ENCODE results near the gene CALML5.

CALML5 gene

GRCh38 chr10:5499493-5500140, at the start of gene CALML5:
Gene CALML5, minus strand, starts transcription at chr10:5499570. Its CDS starts 132 bp downstream, at chr10:5499438.
- DNase-seq (ENCODE audit: low read depth), result no peak

- DNase-seq (ENCODE audit: low read depth), result no peak
These were observed 48.7 kb upstream of the CALML5 start for GRCh38 chr10:5547931-5548660.

DNA sequence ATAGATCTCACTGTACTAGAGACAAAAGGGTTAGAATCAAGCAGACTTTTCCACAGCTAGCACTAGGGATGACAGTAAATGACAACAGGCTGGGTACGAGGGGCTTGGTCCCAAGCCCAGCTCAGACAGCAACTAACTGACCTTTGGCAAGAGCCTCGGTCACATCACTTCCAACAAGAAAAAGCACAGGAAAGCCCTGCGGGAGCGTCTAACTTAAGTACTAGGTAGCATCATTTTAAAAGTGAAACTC, 48.2 kb upstream of the CALML5 start:
- DNase-seq (ENCODE audit: low read depth), result no peak

GRCh38 chr10:5546891-5547680, 47.7 kb upstream of the CALML5 start:
- DNase-seq (ENCODE audit: low read depth), result no peak

DNA sequence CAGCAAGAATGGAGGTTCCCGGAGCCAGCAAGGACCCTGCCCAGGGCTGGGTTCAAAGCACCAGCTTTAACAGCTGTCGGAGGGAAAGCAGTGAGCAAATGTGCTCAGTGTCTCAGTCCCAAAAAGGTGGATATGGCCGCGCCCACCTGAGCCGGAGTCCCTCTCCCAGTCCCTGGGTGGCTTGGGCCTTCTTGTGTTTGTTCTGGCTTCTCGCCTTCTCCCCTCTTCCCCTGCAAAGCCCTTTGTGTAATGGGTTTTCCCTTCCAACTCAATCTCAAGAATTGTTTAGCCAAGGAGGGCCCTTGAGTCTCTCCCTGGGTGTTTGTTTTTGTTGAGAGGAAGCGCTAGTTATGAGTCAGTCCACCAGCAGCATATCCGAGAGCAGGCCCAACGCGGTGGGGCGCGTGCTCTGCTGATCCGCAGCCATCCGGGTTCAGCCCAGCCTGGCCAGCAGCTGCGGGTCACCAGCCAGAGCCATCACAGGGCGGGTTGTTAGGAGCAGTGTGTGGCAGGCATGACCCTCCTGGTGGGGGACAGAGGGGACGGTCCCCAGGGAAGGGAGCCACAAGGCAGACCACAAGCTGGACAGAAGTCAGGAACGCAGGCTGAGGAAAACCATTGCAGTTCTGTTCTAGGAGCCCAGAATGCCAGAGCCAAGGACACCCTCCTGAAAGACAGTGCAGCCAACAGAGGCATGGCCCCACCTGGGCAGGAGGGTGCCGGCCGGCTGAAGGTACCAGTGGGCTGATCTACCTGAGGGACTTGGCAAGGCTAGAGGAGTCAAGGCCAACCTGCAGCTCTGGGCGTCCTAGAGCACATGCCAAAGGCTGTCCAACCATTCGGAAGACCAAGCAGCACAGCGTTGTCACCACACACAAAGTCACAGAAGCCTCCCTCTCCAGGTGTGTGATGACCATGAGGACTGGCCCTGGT, 46.7 kb upstream of the CALML5 start:
- DNase-seq (ENCODE audit: low read depth), result no peak

- DNase-seq (ENCODE audit: low read depth), result no peak
These were observed 46.0 kb upstream of the CALML5 start for GRCh38 chr10:5545426-5545777.

GRCh38 chr10:5545011-5545410, 45.6 kb upstream of the CALML5 start:
- no peak for DNase-seq (ENCODE audit: low read depth)

- no peak for DNase-seq (ENCODE audit: low read depth)
These were observed 44.9 kb upstream of the CALML5 start for GRCh38 chr10:5544216-5544805.

DNA sequence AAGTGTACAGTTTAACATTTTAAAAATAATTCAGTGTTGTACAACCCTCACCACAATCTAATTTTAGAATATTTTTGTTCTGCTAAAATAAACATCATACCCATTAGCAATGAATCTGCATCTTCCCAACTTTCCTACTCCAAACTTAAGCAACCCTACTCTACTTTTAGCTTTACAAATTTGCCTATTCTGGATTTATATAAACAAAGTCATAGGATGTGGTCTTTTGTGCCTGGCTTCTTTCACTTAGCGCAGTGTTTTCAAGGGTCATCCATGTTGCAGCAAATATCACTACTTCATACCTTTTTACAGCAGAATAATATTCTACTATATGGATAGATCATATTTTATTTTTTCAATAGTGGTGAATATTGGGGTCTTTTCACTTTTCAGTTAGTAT, 44.3 kb upstream of the CALML5 start:
- DNase-seq (ENCODE audit: low read depth), result no peak

- no peak for DNase-seq (ENCODE audit: low read depth)
These were observed 42.7 kb upstream of the CALML5 start for GRCh38 chr10:5542100-5542499.

GRCh38 chr10:5540891-5541290, 41.5 kb upstream of the CALML5 start:
- DNase-seq (ENCODE audit: low read depth), result no peak

- no peak for DNase-seq (ENCODE audit: low read depth)
These were observed 40.7 kb upstream of the CALML5 start for GRCh38 chr10:5540080-5540479.

- no peak for DNase-seq (ENCODE audit: low read depth)
These were observed 39.7 kb upstream of the CALML5 start for GRCh38 chr10:5538892-5539651.

GRCh38 chr10:5538446-5538845, 39.1 kb upstream of the CALML5 start:
- no peak for DNase-seq (ENCODE audit: low read depth)

DNA sequence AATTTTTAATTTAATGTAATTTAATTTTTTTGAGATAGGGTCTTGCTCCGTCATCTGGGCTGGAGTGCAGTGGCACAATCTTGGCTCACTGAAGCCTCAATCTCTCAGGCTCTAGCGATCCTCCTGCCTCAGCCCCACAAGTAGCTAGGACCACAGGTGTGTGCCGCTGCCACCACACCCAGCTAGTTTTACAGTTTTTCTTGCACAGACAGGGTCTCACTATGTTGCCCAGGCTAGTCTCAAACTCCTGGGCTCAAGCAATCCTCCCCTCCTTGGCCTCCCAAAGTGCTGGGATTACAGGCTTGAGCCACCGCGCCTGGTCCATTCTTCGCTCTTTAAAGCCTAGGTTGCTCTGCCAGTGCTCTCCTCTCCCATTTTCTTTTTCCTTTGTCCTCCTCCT, 38.3 kb upstream of the CALML5 start:
- DNase-seq (ENCODE audit: low read depth), result no peak

GRCh38 chr10:5536486-5537081, 37.2 kb upstream of the CALML5 start:
- no peak for DNase-seq (ENCODE audit: low read depth)

- DNase-seq (ENCODE audit: low read depth), result no peak
These were observed 35.8 kb upstream of the CALML5 start for GRCh38 chr10:5534880-5535856.

GRCh38 chr10:5534051-5534821, 34.9 kb upstream of the CALML5 start:
- DNase-seq (ENCODE audit: low read depth), result no peak

Data from stimulated activated CD8-positive, alpha-beta memory T cell treated with anti-CD3 and anti-CD28 coated beads, Interleukin-12 subunit alpha, Interleukin-12 subunit beta, amount 100 ng/mL, for 1 hour (primary cell).